Stimulated activated CD8-positive, alpha-beta memory T cell treated with anti-CD3 and anti-CD28 coated beads, Interleukin-12 subunit alpha, Interleukin-12 subunit beta, amount 100 ng/mL, for 24 hours (primary cell): ENCODE measurements around the gene MYOC.
"Not testable (repeated sequence)": the region's sequence is repeated elsewhere in the genome, so short reads cannot be mapped to it uniquely, and the experiment has no call there.

Experiments used
- DNase-seq: peaks from one replicate; pipeline ENCODE4 v3.0.0-alpha.2; 2020; ENCODE audit errors: extremely low read depth

MYOC gene

DNA sequence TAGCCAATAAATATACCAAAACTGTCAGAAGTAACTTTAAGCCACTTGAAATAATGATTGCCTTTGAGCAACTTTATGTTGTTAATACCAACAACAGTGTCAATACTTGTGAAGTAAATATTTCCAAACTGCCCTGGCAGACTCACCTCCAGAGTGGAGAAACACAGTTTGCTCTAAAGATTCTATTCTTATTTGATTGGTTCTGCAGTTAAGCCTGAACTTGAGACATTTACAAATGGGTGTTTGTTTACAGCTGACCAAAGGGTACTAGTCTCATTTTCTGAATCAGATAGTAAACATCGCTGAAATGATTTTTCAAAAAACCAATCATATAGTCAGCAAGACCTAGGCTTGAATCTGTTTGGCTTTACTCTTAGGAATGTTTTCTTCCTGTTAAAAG is 1.3 kb upstream of the MYOC start:
- no peak for DNase-seq

- DNase-seq, result no peak
These were observed 6.3 kb downstream of the MYOC start for GRCh38 chr1:171646249-171646560.

GRCh38 chr1:171645553-171646248 is 6.8 kb downstream of the MYOC start:
- DNase-seq, result no peak

- DNase-seq, result peak; percentile 15
These were observed 7.5 kb downstream of the MYOC start for GRCh38 chr1:171644805-171645483.

- DNase-seq, result no peak
These were observed 9.3 kb downstream of the MYOC start for GRCh38 chr1:171643156-171643555.

- DNase-seq, result no peak
These were observed 10.3 kb downstream of the MYOC start for GRCh38 chr1:171642197-171642596.

DNA sequence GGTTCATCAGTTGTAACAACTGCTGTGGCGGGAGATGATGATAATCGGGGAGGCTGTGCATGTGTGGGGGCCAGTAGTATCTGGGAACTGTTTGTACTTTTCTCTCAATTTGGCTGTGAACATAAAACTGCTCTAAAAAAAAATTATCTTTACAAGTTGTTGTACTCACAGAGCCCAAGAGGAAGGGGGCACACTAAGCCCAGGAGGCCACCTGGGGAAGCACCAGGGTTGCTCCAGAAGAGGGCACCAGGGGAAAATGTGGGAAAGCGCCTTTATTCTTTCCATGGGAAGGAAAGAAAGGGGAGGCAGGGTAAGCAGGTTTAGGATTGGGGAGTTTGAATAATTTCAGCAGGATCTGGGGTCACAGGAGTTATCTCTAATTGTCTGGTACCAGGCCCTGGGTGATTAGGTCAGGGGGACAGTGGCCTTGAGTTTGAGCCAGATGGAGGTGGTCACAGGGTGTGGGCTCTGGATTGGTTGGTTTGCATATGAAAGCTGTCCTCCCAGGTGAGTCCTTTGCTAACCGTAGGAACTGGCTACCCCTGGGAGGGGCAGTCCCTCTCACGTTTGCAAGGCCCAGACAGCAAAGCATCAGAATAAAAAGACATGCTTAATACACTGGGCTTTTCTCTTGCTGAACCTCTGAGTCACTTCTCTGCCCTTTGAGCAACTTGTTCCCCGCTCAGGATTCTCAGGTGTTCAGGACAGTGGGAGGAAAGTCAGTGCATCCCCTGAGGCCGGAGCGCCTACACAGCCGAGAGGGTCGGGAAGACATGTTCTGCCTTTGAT is 11.2 kb downstream of the MYOC start:
- no peak for DNase-seq

DNA sequence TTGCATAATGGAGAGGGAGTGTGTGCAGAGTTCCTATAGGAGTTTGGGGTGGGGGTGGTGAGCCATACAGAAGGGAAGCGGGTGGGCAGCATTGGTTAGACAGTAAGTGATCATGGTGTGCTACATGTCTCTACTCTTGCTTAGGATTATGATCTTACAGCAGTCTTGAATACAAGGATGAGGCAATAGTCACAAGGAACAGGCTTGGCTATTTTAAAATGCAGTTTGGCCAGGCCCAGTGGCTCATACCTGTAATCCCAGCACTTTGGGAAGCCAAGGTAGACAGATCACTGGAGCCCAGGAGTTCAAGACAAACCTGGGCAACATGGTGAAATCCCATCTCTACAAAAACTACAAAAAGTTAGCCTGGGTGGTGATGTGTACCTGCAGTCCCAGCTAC is 12.3 kb downstream of the MYOC start:
- DNase-seq, result no peak

- DNase-seq, result no peak
These were observed 14.4 kb downstream of the MYOC start for GRCh38 chr1:171637928-171638576.

- DNase-seq, result no peak
These were observed 16.3 kb downstream of the MYOC start for GRCh38 chr1:171636141-171636540.

DNA sequence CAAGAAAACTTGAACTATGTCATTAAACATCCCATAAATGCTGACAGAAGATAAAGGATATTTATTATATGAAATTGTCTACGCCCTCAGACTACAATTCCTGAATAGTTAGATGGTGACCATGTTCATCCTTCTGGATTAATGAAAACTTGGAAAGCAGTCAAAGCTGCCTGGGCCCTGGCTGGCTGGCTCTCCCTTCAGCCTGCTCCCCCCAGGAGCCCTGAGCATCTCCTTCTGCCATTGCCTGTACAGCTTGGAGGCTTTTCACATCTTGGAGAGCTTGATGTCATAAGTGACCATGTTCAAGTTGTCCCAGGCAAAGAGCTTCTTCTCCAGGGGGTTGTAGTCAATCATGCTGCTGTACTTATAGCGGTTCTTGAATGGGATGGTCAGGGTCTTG is 16.8 kb downstream of the MYOC start:
- no peak for DNase-seq

- no peak for DNase-seq
These were observed 24.3 kb downstream of the MYOC start for GRCh38 chr1:171628225-171628624.

DNA sequence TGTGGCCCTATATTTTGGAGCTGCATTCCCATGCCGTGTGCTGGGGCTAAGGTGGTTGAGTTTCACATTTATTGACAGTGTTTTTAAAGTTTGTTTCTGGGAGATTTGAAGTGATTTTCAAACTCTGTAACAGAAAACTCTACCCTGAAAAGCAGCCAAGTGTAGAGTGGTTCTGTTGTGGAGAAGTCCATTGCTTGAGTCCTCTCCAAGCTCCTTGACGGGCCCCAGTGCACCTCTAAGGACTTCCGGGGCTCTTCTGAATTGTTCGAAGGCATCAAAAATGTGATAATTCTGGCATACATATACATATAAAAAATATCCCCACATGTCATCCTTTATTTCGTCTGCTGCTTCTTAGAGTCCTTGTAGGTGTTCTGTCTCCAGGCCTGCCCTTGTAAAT is 25.5 kb downstream of the MYOC start:
- no peak for DNase-seq

DNA sequence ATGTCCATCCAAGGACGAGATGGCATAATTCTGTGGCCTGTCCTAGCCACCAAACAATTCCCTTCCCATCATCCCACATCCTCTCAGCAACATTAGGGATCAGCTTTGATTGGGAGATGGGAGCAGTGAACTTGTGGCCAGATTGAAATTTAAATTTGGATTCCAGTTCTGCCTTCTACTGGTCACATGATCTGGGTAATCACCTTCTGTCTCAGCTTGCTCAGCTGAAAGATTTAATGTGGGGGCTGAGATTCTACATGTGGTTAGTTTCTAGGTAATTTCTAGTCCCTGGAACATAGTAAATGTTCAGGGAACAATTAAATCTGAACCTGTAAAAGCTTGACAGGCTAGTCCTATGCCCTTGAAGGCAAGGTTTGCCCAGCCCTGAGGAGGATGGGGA is 27.3 kb downstream of the MYOC start:
- DNase-seq, result no peak

- DNase-seq, result no peak
These were observed 28.7 kb downstream of the MYOC start for GRCh38 chr1:171623651-171624331.

DNA sequence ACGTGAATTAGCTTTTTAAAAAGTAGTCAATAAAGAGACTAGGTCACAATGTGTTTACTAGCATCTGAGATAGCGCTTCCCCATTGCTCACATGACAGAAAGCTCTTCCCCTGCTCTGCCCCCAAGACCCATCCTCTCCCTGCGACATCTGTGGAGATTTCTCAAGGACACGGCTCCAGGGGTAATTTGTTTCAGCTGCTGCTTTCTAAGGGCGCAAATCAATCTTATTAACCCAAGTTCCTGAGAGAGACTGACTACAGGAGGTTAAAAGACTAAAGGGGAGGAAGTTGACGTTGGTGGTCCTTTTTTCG is 30.4 kb downstream of the MYOC start, which contains the start of gene MYOCOS:
Gene MYOCOS, plus strand, starts transcription at position 92 of the 311 bp plus-strand sequence. CDS start 1,641 bp downstream, outside the sequence.
- no peak for DNase-seq

DNA sequence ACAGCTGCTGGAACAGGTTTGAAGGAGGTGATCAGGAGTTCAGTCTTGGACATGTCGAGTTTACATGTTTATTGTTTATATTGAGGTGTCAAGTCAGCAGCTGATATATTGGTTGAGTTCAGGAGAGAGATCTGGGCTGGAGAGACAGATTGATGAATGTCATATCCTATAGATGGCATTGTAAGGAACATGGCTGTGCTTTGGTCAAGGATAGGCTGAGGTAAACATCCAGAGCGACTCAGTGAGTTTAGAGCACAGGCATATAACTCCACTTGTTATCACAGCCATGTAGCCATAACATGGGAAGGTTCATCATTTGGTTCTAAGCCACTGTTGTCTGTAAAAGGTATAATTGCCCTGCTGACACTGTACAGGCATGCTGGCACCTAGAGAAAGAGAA is 35.9 kb downstream of the MYOC start:
- DNase-seq, result no peak

DNA sequence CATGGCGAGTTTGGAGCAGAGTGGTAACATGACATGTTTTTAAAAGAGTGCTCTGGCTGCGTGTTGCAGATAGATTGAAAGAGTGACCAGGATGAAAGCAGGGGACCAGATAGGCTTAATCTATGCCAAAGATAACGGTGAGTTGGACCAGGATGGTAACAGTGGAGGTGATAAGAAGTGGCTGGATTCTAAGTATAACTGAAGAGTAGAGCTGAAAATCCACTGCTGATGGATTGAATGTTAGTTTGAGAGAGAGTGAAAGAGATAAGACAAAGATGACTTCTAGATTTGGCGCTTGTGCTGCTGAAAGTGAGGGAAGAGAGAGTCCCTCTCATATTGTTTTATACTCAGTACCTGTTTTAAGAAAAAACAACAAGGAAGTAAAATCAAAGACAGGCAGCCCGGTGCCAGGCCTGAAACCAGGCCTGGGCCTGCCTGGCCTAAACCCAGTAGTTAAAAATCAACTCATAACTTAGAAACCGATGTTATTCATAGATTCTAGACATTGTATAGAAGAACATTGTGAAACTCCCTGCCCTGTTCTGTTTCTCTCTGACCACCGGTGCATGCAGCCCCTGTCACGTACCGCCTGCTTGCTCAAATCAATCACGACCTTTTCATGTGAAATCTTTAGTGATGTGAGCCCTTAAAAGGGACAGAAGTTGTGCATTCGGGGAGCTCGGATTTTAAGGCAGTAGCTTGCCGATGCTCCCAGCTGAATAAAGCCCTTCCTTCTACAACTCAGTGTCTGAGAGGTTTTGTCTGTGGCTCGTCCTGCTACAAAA is 37.2 kb downstream of the MYOC start:
- not testable (repeated sequence) for DNase-seq

DNA sequence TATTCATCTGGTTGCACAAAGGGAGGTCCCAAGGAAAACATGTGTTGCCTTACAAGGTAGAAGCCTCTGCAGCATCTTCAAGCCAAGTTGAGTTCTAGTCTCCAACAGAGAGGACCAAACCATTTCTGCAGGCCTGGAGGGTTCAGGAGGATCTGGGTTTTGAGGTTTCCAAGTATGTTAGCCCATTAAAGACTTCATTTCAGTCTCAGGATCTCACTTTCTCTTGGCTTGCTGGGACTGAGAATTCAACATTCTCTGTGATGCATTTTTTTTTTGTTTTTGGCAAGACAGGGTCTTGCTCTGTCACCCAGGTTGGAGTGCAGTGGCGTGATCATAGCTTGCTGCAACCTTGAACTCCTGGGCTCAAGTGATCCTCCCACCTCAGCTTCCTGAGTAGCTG is 39.2 kb downstream of the MYOC start:
- no peak for DNase-seq

GRCh38 chr1:171611306-171611705 is 41.2 kb downstream of the MYOC start:
- DNase-seq, result no peak

DNA sequence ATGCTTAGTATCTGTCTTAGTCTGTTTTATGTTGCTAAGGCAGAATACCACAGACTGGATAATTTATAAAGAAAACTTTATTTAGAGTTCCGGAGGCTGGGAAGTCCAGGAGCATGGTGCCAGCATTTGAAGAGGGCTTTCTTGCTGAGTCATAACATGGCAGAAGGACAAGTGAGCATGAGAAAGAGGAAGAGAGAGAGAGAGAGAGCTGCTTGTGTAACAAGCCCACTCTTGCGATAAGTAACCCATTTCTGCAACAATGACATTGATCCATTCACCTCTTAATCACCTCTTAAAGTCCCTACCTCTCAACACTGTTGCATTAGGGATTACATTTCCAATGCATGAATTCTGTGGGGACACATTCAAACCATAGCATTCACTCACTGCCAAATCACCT is 42.1 kb downstream of the MYOC start:
- DNase-seq, result no peak
